ENCODE results near the gene PTGFRN. TPM values are rescaled to one million over a fixed set of nuclear protein-coding genes. Genes with fewer than 3 reads are reported as not detected.

The PTGFRN gene
- total RNA-seq, 2 experiments from 2014 or later = 24.0 to 28.0 TPM

DNA sequence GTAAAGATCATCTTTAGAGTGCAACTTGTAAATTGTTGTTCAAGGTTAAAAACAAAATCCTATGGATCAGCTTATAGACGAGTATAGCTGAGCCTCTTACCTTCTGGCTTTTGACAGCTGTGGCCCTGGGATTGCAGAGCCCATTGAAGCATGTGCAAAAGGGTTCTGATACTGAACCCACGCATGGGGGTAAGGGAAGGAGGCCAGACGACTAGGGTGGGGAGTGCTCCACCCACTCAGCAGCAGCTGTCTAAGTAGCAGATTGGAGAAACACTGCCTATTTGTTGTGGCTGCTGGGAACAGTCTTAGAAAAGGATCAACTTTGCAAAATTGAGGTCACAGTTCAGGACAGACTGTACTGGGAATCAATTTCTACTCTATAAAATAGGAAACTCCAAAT, 107.9 kb downstream of the PTGFRN start:
- intact Hi-C loops (cut with micrococcal nuclease) = no loop called here
- Mint-ChIP-seq H3K4me3 (no peak overlapping the region), H3K9me3 (no peaks in the 10 kb centered on the region), H3K27ac (no peak overlapping the region), H3K27me3 (ENCODE audit: low read depth) (no peaks in the 10 kb centered on the region), H3K4me1 (ENCODE audit: low read depth) (peaks cover 32% of the 10 kb centered on the region), H3K36me3 (ENCODE audit: low read depth) (no peaks in the 10 kb centered on the region)
- CTCF ChIA-PET = interaction anchor here (1.1 to 1.3 kb wide), 2 partner anchors 15 to 32 kb away, joined by 3 read pairs; no protein-coding TSS in a partner anchor
- no peak for DNase-seq

DNA sequence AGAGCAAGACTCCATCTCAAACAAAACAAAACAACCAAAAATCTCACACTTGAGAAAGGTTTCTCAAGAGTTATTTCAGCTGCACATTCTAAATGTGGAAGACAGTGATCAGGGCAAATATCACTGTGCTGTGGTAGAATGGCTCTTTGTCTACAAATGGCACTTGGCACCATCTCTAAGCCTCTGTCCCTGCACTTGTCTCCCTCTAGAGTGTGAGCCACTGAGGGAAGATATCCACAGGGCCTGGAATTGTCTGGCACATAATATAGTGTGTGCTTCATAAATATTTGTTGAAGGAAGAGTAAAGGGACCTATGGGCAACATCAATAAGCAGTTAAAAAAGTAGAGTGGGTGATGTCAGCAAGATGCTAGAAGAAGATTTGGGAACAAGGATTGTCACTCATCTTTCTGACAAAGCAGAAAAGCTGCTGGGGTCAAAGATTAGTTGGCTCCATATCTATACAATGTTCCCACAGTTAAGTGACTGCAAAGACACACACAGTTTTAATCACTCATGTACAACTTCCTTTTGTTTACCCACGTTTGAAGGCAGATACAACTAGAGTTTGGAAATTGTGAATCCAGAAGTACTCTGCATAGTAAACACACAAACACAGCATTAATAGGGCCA, 110.9 kb downstream of the PTGFRN start:
- H3K27me3 Mint-ChIP-seq (ENCODE audit: low read depth) = no peaks in the 10 kb centered on the region
- H3K36me3 Mint-ChIP-seq (ENCODE audit: low read depth) = no peaks in the 10 kb centered on the region
- no peak overlapping the region for H3K27ac Mint-ChIP-seq
- intact Hi-C loops (cut with micrococcal nuclease) = no loop called here
- peaks cover 13% of the 10 kb centered on the region for H3K4me1 Mint-ChIP-seq (ENCODE audit: low read depth)
- no peak for DNase-seq
- CTCF ChIA-PET = no interaction called here
- no peak overlapping the region for H3K4me3 Mint-ChIP-seq
- no peaks in the 10 kb centered on the region for H3K9me3 Mint-ChIP-seq

DNA sequence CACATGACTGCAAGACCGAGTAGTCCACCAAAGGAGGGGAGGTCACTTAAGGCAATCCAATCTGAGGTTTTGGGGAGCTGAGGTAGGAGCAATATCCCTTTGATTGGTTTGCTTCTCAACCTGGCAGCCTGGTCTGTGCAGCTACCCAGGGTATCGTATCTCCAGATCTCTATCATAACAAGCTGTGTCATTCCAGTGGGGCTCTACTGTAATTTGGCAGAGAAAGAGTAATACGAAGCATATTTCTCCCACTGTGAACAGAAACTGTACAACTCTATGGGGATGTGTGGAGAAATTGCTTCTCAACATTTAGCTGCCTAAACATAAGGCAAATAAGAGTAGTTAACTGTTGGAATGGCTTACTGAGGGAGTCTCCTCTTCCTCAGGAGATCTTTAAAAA, 112.4 kb downstream of the PTGFRN start:
- peaks cover 7% of the 10 kb centered on the region for H3K4me1 Mint-ChIP-seq (ENCODE audit: low read depth)
- H3K4me3 Mint-ChIP-seq = no peak overlapping the region
- H3K36me3 Mint-ChIP-seq (ENCODE audit: low read depth) = no peaks in the 10 kb centered on the region
- H3K9me3 Mint-ChIP-seq = no peaks in the 10 kb centered on the region
- H3K27me3 Mint-ChIP-seq (ENCODE audit: low read depth) = no peaks in the 10 kb centered on the region
- DNase-seq = no peak
- no peak overlapping the region for H3K27ac Mint-ChIP-seq
- intact Hi-C loops (cut with micrococcal nuclease) = no loop called here
- CTCF ChIA-PET = no interaction called here

DNA sequence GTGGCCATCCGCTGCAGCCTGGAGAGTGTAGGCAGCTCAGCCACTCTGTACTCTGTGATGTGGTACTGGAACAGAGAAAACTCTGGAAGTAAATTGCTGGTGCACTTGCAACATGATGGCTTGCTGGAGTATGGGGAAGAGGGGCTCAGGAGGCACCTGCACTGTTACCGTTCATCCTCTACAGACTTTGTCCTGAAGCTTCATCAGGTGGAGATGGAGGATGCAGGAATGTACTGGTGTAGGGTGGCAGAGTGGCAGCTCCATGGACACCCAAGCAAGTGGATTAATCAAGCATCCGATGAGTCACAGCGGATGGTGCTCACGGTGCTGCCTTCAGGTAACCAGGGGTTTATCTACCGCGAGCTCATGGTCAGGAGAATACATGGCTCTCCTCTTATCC, 115.9 kb downstream of the PTGFRN start:
- Mint-ChIP-seq H3K36me3 (ENCODE audit: low read depth) (no peaks in the 10 kb centered on the region), H3K4me1 (ENCODE audit: low read depth) (peaks cover 7% of the 10 kb centered on the region), H3K27me3 (ENCODE audit: low read depth) (no peaks in the 10 kb centered on the region), H3K27ac (no peak overlapping the region), H3K4me3 (no peak overlapping the region), H3K9me3 (no peaks in the 10 kb centered on the region)
- CTCF ChIA-PET = interaction anchor here (1.1 to 1.2 kb wide), 2 partner anchors 39 to 144 kb away, joined by 3 read pairs; no protein-coding TSS in a partner anchor
- DNase-seq = no peak
- intact Hi-C loops (cut with micrococcal nuclease) = no loop called here

DNA sequence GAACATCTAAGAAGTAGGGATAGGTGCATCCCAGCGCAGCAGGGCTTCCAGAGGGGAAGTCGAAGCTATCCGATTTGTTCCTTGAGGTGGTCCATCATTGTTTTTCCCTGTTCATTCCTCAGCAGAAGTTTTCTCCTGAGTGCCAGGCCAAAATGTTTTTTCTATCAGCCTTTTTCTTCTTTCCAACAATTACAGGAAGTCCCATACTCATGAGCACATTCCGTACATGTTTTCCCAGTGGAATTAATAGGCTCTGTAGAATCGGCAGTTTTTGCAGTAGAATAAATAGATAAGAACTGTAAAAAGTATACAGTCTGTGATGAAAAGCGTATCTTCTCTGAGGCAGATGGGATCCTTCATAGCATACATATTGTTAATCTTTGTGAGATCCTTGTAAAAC, 116.6 kb downstream of the PTGFRN start:
- CTCF ChIA-PET = interaction anchor here (1.1 kb wide), 1 partner anchor 144 kb away, joined by 3 read pairs; no protein-coding TSS in a partner anchor
- H3K4me3 Mint-ChIP-seq = no peak overlapping the region
- intact Hi-C loops (cut with micrococcal nuclease) = no loop called here
- H3K27ac Mint-ChIP-seq = no peak overlapping the region
- H3K4me1 Mint-ChIP-seq (ENCODE audit: low read depth) = peaks cover 11% of the 10 kb centered on the region
- H3K27me3 Mint-ChIP-seq (ENCODE audit: low read depth) = no peaks in the 10 kb centered on the region
- H3K36me3 Mint-ChIP-seq (ENCODE audit: low read depth) = no peaks in the 10 kb centered on the region
- no peaks in the 10 kb centered on the region for H3K9me3 Mint-ChIP-seq
- no peak for DNase-seq

DNA sequence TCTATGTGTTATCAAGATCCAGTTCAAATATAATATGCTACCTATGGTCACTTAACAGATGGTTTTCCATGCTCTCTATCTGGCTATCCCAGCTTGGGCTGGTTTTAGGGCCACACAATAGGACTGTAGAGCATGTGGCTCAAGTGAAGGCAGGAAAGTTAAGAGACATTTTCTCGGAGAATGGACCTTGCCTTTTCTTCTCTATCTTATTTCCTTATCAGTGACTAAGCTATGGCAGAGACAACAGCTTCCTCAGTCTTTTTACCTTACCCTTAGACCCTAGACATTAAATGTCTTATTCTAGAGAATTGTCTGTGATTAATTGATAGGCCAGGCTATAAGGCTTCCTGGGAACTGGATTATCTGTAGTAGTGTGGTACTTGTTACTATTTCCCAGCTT, 120.0 kb downstream of the PTGFRN start:
- no peaks in the 10 kb centered on the region for H3K9me3 Mint-ChIP-seq

DNA sequence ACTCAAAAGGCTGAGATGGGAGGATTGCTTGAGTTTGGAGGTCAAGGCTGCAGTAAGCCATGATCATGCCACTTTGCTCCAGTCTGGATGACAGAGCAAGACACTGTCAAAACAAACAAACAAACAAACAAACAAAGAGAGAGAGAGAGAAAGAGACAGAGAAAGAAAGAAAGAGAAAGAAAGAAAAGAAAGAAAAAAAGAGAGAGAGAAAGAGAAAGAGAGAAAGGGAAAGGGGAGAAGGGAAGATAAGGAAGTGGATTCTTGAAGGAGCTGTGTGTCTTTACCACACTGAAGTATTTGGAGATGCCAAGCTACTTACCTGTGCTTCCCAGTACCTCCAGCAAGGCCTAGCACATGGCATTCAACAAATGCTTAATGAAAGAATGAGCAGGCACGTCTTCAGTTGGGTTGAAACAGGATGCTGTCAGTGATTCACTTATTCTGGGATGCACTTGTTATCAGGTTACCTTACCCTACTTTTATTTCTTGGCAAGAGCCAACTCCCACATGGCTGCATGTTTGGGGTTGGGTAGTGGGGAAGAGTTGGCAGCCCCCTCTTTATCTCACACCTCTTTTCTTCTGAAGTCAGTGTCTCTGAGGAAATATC, 120.7 kb downstream of the PTGFRN start:
- H3K27ac Mint-ChIP-seq = no peak overlapping the region
- intact Hi-C loops (cut with micrococcal nuclease) = no loop called here
- no peaks in the 10 kb centered on the region for H3K9me3 Mint-ChIP-seq
- no peaks in the 10 kb centered on the region for H3K36me3 Mint-ChIP-seq (ENCODE audit: low read depth)
- CTCF ChIA-PET = interaction anchor here (1.1 kb wide), 1 partner anchor 27 kb away, joined by 3 read pairs; no protein-coding TSS in a partner anchor
- peaks cover 17% of the 10 kb centered on the region for H3K4me1 Mint-ChIP-seq (ENCODE audit: low read depth)
- no peak overlapping the region for H3K4me3 Mint-ChIP-seq
- DNase-seq = no peak
- H3K27me3 Mint-ChIP-seq (ENCODE audit: low read depth) = no peaks in the 10 kb centered on the region

More for the DNA sequence above, 120.0 kb downstream of the PTGFRN start:
- Mint-ChIP-seq H3K4me3 (no peak overlapping the region), H3K27me3 (ENCODE audit: low read depth) (no peaks in the 10 kb centered on the region), H3K4me1 (ENCODE audit: low read depth) (peaks cover 17% of the 10 kb centered on the region), H3K27ac (no peak overlapping the region), H3K36me3 (ENCODE audit: low read depth) (no peaks in the 10 kb centered on the region)
- DNase-seq = no peak
- intact Hi-C loops (cut with micrococcal nuclease) = no loop called here
- CTCF ChIA-PET = interaction anchor here (1.1 kb wide), 1 partner anchor 26 kb away, joined by 3 read pairs; no protein-coding TSS in a partner anchor

DNA sequence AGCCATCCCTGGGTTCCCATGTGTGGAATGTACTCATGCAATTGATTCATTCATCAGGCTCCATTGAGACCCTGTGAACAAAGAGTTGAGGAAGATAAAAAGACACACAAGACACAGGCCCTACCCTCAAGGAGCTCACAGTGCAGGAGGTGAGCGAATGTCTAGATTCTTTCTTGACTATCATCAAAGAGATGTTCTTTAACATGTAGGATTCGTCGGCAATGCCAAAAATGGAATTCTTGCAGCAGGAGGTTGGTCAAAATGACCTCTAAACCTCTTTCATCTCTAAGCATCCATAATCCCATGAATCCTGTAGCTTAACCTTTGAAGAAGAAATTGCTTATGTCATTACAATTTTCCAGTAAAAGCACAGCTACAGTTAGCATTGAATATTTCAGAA, 122.5 kb downstream of the PTGFRN start:
- H3K27me3 Mint-ChIP-seq (ENCODE audit: low read depth) = no peaks in the 10 kb centered on the region
- H3K4me3 Mint-ChIP-seq = no peak overlapping the region
- no peaks in the 10 kb centered on the region for H3K36me3 Mint-ChIP-seq (ENCODE audit: low read depth)
- H3K4me1 Mint-ChIP-seq (ENCODE audit: low read depth) = peaks cover 17% of the 10 kb centered on the region
- intact Hi-C loops (cut with micrococcal nuclease) = no loop called here
- CTCF ChIA-PET = interaction anchor here (0.8 kb wide), 1 partner anchor 15 kb away, joined by 3 read pairs; no protein-coding TSS in a partner anchor
- no peak overlapping the region for H3K27ac Mint-ChIP-seq
- H3K9me3 Mint-ChIP-seq = no peaks in the 10 kb centered on the region
- no peak for DNase-seq

DNA sequence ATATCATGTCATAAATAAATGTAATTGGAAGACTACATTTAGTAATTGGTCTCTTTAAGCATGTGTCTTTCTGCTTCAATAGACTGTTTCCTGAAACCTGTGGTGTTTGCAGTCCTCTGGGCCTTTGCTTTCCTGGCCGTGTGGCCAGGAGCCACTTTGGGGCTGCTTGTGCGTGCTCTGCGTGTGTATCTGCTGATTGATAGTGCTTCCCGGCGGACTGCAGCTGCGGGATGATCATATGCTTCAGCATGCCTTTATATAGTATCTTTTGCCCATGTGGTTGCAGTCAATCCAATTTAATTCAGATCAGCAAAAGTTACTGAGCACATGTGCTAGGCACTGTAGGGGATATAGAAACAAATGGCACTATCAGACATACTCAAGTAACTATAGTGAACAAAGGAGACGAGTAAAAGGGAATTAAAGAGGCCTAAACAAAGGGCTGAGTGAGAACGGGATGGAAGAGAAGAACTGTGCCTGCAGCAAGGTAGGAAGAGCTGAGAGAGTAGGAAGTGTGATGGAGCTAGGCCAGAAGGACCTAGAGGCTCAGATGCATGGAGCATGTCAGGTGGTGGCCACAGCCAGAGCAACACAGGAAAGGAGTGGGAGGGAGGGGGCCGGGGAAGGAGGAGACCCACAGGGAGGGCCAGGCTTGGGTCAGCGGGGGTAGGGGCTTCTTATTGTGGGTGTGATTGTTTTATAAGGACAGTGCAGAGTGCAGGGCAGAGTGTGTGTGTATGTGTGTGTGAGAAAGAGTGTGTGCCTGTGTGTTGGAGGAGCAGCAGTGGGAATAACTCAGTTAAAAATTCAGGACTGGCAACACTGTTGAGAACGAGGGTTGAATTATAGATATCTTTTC, 123.2 kb downstream of the PTGFRN start:
- H3K4me1 Mint-ChIP-seq (ENCODE audit: low read depth) = peaks cover 17% of the 10 kb centered on the region
- CTCF ChIA-PET = interaction anchor here (0.8 kb wide), 1 partner anchor 16 kb away, joined by 3 read pairs; no protein-coding TSS in a partner anchor
- H3K27ac Mint-ChIP-seq = no peak overlapping the region
- H3K27me3 Mint-ChIP-seq (ENCODE audit: low read depth) = no peaks in the 10 kb centered on the region
- no peak for DNase-seq
- H3K36me3 Mint-ChIP-seq (ENCODE audit: low read depth) = no peaks in the 10 kb centered on the region
- no peaks in the 10 kb centered on the region for H3K9me3 Mint-ChIP-seq
- no peak overlapping the region for H3K4me3 Mint-ChIP-seq
- intact Hi-C loops (cut with micrococcal nuclease) = no loop called here

DNA sequence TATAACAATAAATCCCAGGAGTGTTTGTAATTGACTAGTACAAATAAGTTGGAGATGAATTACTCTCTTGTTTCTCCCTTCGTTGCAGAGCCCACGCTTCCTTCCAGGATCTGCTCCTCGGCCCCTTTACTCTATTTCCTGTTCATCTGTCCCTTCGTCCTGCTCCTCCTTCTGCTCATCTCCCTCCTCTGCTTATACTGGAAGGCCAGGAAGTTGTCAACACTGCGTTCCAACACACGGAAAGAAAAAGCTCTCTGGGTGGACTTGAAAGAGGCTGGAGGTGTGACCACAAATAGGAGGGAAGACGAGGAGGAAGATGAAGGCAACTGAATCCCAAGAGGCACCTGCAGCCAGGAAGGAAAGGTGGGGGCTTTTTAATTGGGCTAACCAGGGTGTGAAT, 124.1 kb downstream of the PTGFRN start:
- H3K36me3 Mint-ChIP-seq (ENCODE audit: low read depth) = no peaks in the 10 kb centered on the region
- H3K9me3 Mint-ChIP-seq = no peaks in the 10 kb centered on the region
- H3K4me3 Mint-ChIP-seq = no peak overlapping the region
- intact Hi-C loops (cut with micrococcal nuclease) = no loop called here
- DNase-seq = no peak
- CTCF ChIA-PET = no interaction called here
- H3K4me1 Mint-ChIP-seq (ENCODE audit: low read depth) = peaks cover 17% of the 10 kb centered on the region
- no peaks in the 10 kb centered on the region for H3K27me3 Mint-ChIP-seq (ENCODE audit: low read depth)
- H3K27ac Mint-ChIP-seq = no peak overlapping the region

DNA sequence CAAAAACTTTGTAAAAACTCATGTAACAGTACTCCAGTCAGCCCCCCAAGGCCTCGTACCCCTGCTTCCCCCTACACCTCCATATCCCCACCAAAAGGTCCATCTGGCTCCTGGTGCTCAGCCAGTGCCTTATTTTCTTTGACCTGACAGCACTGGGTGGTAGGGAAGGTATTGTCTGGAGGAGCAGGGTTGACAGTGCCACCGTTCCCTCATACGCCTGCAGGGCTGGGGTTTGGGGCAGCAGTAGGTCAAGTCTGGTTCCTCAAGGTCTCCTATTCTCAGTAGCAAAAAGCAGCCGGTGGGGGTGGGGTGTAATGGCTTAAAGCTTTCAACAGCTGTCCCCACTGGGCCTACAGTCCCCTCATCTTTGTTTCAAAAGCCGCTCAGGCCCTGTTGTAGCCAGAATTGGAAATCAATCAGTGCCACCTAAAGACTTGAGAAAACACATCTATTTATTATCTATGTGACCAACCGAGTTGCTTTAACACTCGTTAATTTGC, 125.1 kb downstream of the PTGFRN start:
- CTCF ChIA-PET = no interaction called here

DNA sequence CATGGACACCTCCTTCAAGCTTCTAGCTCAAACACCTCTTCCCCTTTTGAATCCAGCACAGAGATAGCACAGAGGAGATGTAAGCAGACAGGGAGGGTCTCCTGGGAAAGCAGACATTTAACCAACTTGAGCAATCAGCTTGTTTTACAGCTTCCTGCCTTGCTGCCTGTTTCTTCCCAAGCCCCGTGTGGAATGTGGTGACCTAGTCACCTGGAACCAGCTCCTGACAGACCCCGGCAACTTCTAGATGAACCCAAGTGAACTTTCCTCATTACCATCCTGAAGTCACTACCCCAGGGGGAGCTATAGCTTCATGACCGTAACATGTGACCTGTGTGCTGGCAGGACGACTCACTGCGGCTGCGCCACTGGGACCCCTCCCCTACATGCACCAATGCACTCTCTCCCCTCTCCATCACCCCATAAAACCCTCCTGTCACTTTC, 126.3 kb downstream of the PTGFRN start:
- no peak for DNase-seq
- Mint-ChIP-seq H3K27me3 (ENCODE audit: low read depth) (no peaks in the 10 kb centered on the region), H3K4me3 (no peak overlapping the region), H3K27ac (no peak overlapping the region), H3K4me1 (ENCODE audit: low read depth) (peaks cover 6% of the 10 kb centered on the region), H3K9me3 (no peaks in the 10 kb centered on the region), H3K36me3 (ENCODE audit: low read depth) (no peaks in the 10 kb centered on the region)
- intact Hi-C loops (cut with micrococcal nuclease) = no loop called here
- CTCF ChIA-PET = interaction anchor here (0.7 to 0.8 kb wide), 2 partner anchors 24 to 229 kb away, joined by 3 read pairs; no protein-coding TSS in a partner anchor

More for the DNA sequence above, 125.1 kb downstream of the PTGFRN start:
- no peaks in the 10 kb centered on the region for H3K36me3 Mint-ChIP-seq (ENCODE audit: low read depth)
- no peak overlapping the region for H3K27ac Mint-ChIP-seq
- no peaks in the 10 kb centered on the region for H3K9me3 Mint-ChIP-seq
- DNase-seq = no peak
- no peaks in the 10 kb centered on the region for H3K27me3 Mint-ChIP-seq (ENCODE audit: low read depth)
- intact Hi-C loops (cut with micrococcal nuclease) = no loop called here
- H3K4me1 Mint-ChIP-seq (ENCODE audit: low read depth) = peaks cover 15% of the 10 kb centered on the region
- no peak overlapping the region for H3K4me3 Mint-ChIP-seq
